H1 (cell line): ENCODE data around the gene TMEM202. TPM values are rescaled to one million over a fixed set of nuclear protein-coding genes. Genes with fewer than 3 reads are reported as not detected.
"Not testable (repeated sequence)": the region's sequence is repeated elsewhere in the genome, so short reads cannot be mapped to it uniquely, and the experiment has no call there.

ENCODE experiments used
- CTCF ChIA-PET: fragments of 300-600 bp; sonication (Branson Sonifier 250); formaldehyde crosslinking; loops from one replicate; lab custom pipeline; 2021; ENCODE audit not compliant: partially characterized antibody; lab: Charles Lee
- POLR2A ChIA-PET: fragments of 300-600 bp; sonication (Branson Sonifier 250); formaldehyde crosslinking; loops from one replicate; lab custom pipeline; 2021; ENCODE audit warnings: inconsistent platforms; ENCODE audit not compliant: partially characterized antibody; lab: Charles Lee
- DNase-seq, 2 experiments: peaks; one replicate each; pipeline versions ENCODE4 v3.0.0 to v3.0.0-alpha.2; 2010 to 2022; ENCODE audit warnings: low spot score in 2 of 2, low read depth in 1 of 2, mixed read lengths in 1 of 2
- FAIRE-seq: peaks from 2 replicates; lab custom pipeline; 2011; peaks lifted over from hg19 to GRCh38; lab: Jason Lieb, UNC
- H2AFZ ChIP-seq: 2 replicates; pipeline ENCODE4 v1.8.1; 2012; ENCODE audit warnings: low read length, inconsistent platforms
- H2AK5ac ChIP-seq: 2 replicates; pipeline ENCODE4 v1.6.1; 2013; ENCODE audit warnings: low read depth, low read length
- H2BK120ac ChIP-seq: replicated peaks from 2 replicates; pipeline ENCODE3; 2013; ENCODE audit warnings: low read depth, low read length, inconsistent platforms
- H2BK12ac ChIP-seq: 2 replicates; pipeline ENCODE4 v1.6.1; 2013; ENCODE audit warnings: low read depth, low read length
- H2BK15ac ChIP-seq: 2 replicates; pipeline ENCODE4 v1.6.1; 2013; ENCODE audit warnings: low read length
- H2BK20ac ChIP-seq: 2 replicates; pipeline ENCODE4 v1.6.1; 2013; ENCODE audit warnings: low read length
- H2BK5ac ChIP-seq: 2 replicates; pipeline ENCODE4 v1.6.1; 2013; ENCODE audit warnings: low read depth, low read length
- H3K14ac ChIP-seq: 2 replicates; pipeline ENCODE4 v1.6.1; 2013; ENCODE audit warnings: inconsistent platforms; ENCODE audit not compliant: insufficient read length
- H3K18ac ChIP-seq: 2 replicates; pipeline ENCODE4 v1.6.1; 2013; ENCODE audit warnings: low read length; ENCODE audit errors: extremely low read depth
- H3K23ac ChIP-seq: 2 replicates; pipeline ENCODE4 v1.6.1; 2013; ENCODE audit warnings: inconsistent platforms; ENCODE audit not compliant: insufficient read length
- H3K23me2 ChIP-seq: 2 replicates; pipeline ENCODE4 v1.6.1; 2013; ENCODE audit warnings: low read depth, low read length
- H3K27ac ChIP-seq: 2 replicates; pipeline ENCODE4 v1.6.1; 2011; ENCODE audit warnings: low read depth, low read length, inconsistent platforms
- H3K27me3 ChIP-seq, 4 experiments: replicated peaks in 1 of 4; 1 replicate in 1 of 4; 2 replicates in 3 of 4; pipeline versions ENCODE4 v1.6.1 to v1.8.1; 2011 to 2013; ENCODE audit warnings: low read length in 3 of 4, mild to moderate bottlenecking in 3 of 4, inconsistent platforms in 2 of 4, mixed read lengths in 2 of 4, moderate library complexity in 1 of 4; ENCODE audit not compliant: control insufficient read depth in 3 of 4, insufficient read depth in 3 of 4; ENCODE audit errors: extremely low read depth in 1 of 4
- H3K36me3 ChIP-seq, 4 experiments: 2 replicates each; pipeline versions ENCODE4 v1.6.1 to v1.8.1; 2011 to 2013; ENCODE audit warnings: mild to moderate bottlenecking in 4 of 4, low read length in 3 of 4, moderate library complexity in 2 of 4, control low read depth in 1 of 4, inconsistent platforms in 1 of 4; ENCODE audit not compliant: insufficient read depth in 4 of 4, control insufficient read depth in 2 of 4
- H3K4ac ChIP-seq: replicated peaks from 2 replicates; pipeline ENCODE3; 2013; ENCODE audit warnings: low read length, low read depth, mixed read lengths, inconsistent platforms; ENCODE audit not compliant: insufficient read length
- H3K4me1 ChIP-seq, 4 experiments: replicated peaks in 1 of 4; 1 replicate in 1 of 4; 2 replicates in 3 of 4; pipeline versions ENCODE4 v1.6.1 to v1.8.1; 2011 to 2013; ENCODE audit warnings: low read length in 3 of 4, inconsistent platforms in 2 of 4, mixed read lengths in 1 of 4; ENCODE audit not compliant: insufficient read depth in 4 of 4, control insufficient read depth in 3 of 4
- H3K4me2 ChIP-seq, 2 experiments: 2 replicates each; pipeline versions ENCODE4 v1.6.1 to v1.8.1; 2011 to 2013; ENCODE audit warnings: low read depth in 2 of 2, low read length in 2 of 2, control low read depth in 1 of 2, inconsistent platforms in 1 of 2, mild to moderate bottlenecking in 1 of 2; ENCODE audit not compliant: insufficient read depth in 1 of 2
- H3K4me3 ChIP-seq, 4 experiments: fragments of 200-600, 300-600 bp in 1 of 4; sonication (generic), shearing (Covaris generic), sonication (Bioruptor Twin) in 1 of 4; 2 replicates each; pipeline versions ENCODE4 v1.5.1 to v1.8.1; 2011 to 2016; ENCODE audit warnings: low read length in 4 of 4, low read depth in 3 of 4, control low read depth in 2 of 4, inconsistent platforms in 2 of 4, mild to moderate bottlenecking in 2 of 4, mixed read lengths in 1 of 4, moderate library complexity in 1 of 4; ENCODE audit not compliant: insufficient read depth in 2 of 4; ENCODE audit errors: extremely low read depth in 1 of 4
- H3K56ac ChIP-seq: replicated peaks from 2 replicates; pipeline ENCODE3; 2013; ENCODE audit warnings: low read depth, mild to moderate bottlenecking, mixed read lengths, low read length, inconsistent platforms; ENCODE audit not compliant: insufficient read length
- H3K79me1 ChIP-seq: 2 replicates; pipeline ENCODE4 v1.6.1; 2013; ENCODE audit warnings: low read depth, low read length, control low read depth
- H3K79me2 ChIP-seq, 2 experiments: 2 replicates each; pipeline versions ENCODE4 v1.6.1 to v1.8.1; 2012 to 2013; ENCODE audit warnings: low read length in 2 of 2, mild to moderate bottlenecking in 2 of 2, inconsistent platforms in 1 of 2; ENCODE audit not compliant: insufficient read depth in 2 of 2, control insufficient read depth in 1 of 2
- H3K9ac ChIP-seq, 4 experiments: replicated peaks in 1 of 4; 1 replicate in 1 of 4; 2 replicates in 3 of 4; pipeline versions ENCODE4 v1.6.1 to v1.8.1; 2011 to 2013; ENCODE audit warnings: low read depth in 3 of 4, low read length in 3 of 4, control low read depth in 2 of 4, mild to moderate bottlenecking in 2 of 4, moderate library complexity in 2 of 4, inconsistent platforms in 1 of 4; ENCODE audit errors: extremely low read depth in 1 of 4
- H3K9me3 ChIP-seq, 2 experiments: 2 replicates each; pipeline versions ENCODE4 v1.6.1 to v1.8.1; 2012 to 2013; ENCODE audit warnings: mild to moderate bottlenecking in 2 of 2, moderate library complexity in 2 of 2, control low read depth in 1 of 2, inconsistent platforms in 1 of 2, low read depth in 1 of 2, low read length in 1 of 2, mixed read lengths in 1 of 2; ENCODE audit not compliant: insufficient read depth in 2 of 2
- H4K20me1 ChIP-seq, 2 experiments: replicated peaks in 1 of 2; 2 replicates each; pipeline versions ENCODE3 to v1.8.1; 2011 to 2013; ENCODE audit warnings: inconsistent platforms in 2 of 2, low read length in 2 of 2, mild to moderate bottlenecking in 1 of 2; ENCODE audit not compliant: insufficient read depth in 2 of 2, control insufficient read depth in 1 of 2
- H4K5ac ChIP-seq: 2 replicates; pipeline ENCODE4 v1.6.1; 2013; ENCODE audit warnings: low read length, low read depth, mixed read lengths, inconsistent platforms; ENCODE audit not compliant: insufficient read length
- H4K8ac ChIP-seq: 2 replicates; pipeline ENCODE4 v1.8.0; 2013; ENCODE audit warnings: mild to moderate bottlenecking, moderate library complexity, low read length, inconsistent platforms; ENCODE audit not compliant: insufficient read depth; ENCODE audit errors: extremely low read depth
- H4K91ac ChIP-seq: replicated peaks from 2 replicates; pipeline ENCODE3; 2013; ENCODE audit warnings: low read length, mixed read lengths, inconsistent platforms; ENCODE audit not compliant: insufficient read length
- WGBS, 2 experiments: shearing (Covaris generic) in 1 of 2; methylation state at CpG; one replicate each; pipeline versions ENCODE4 v1.1.6 to v1.1.7; 2013 to 2015; ENCODE audit warnings: low lambda C conversion rate in 2 of 2, mixed read lengths in 2 of 2, inconsistent platforms in 1 of 2, low coverage in 1 of 2, missing lambda C conversion rate in 1 of 2; ENCODE audit not compliant: insufficient replicate concordance in 2 of 2, insufficient coverage in 1 of 2, insufficient read length in 1 of 2; ENCODE audit errors: extremely low coverage in 1 of 2, missing lambda C conversion rate in 1 of 2; 5-methylcytosine and 5-hydroxymethylcytosine counted together
- polyA plus RNA-seq, 7 experiments: library from polyadenylated mRNA; depleted of rRNA in 3 of 7; stranded (reverse) in 5 of 7; unstranded in 2 of 7; fragments of >200 nt in 5 of 7; fragments of 200-250 nt in 2 of 7; gene quantifications; 1 replicate in 5 of 7; 2 replicates in 1 of 7; 4 replicates in 1 of 7; pipeline versions ENCODE4 v1.2.1 to v1.2.3, GENCODE V29; 2011 to 2013; ENCODE audit warnings: missing spikeins in 2 of 7, mixed read lengths in 2 of 7
- total RNA-seq: library from RNA; stranded (reverse); fragmentation: NEBNext Ultra II Directional; extraction: Animal tissue kit (Norgen Biotek cat#: 25700); gene quantifications from 2 replicates; pipeline ENCODE4 v1.2.1, GENCODE V29; 2021

The TMEM202 gene
- total and polyA plus RNA-seq, 2 of the 8 experiments (the other 6 are each of a cell fraction or from before 2014, with no cell fraction given), result not detected

- H3K79me1 ChIP-seq, H3K14ac ChIP-seq, H3K27ac ChIP-seq, H4K20me1 ChIP-seq, H3K79me2 ChIP-seq, H3K23me2 ChIP-seq, H3K56ac ChIP-seq, H3K23ac ChIP-seq, H2AK5ac ChIP-seq, H3K27me3 ChIP-seq, H2BK120ac ChIP-seq, H3K9ac ChIP-seq, H3K4me1 ChIP-seq, H4K91ac ChIP-seq, H2BK5ac ChIP-seq, H3K9me3 ChIP-seq, FAIRE-seq, DNase-seq, H3K4me3 ChIP-seq, H2BK20ac ChIP-seq, H3K18ac ChIP-seq, H2BK15ac ChIP-seq, H3K4ac ChIP-seq, H3K36me3 ChIP-seq, H3K4me2 ChIP-seq, H2BK12ac ChIP-seq, H4K5ac ChIP-seq, H2AFZ ChIP-seq, H4K8ac ChIP-seq, POLR2A ChIA-PET: not testable (repeated sequence)
- CTCF ChIA-PET, result interaction anchor here (0.6 kb wide), 1 partner anchor 20 kb away, joined by 3 read pairs; no protein-coding TSS in a partner anchor
- no CpG with 5 or more reads among the region's 3 CpGs for WGBS, 2 experiments
Measured at GRCh38 chr15:72419768-72420167, 21.7 kb downstream of the TMEM202 start.
